NCI-H345 treated with DMSO at 0.1 percent for 48 hours (cell line): ENCODE results near the gene IGFBP3.

Experiments
- DNase-seq: peaks from one replicate; lab custom pipeline; 2025; ENCODE audit not compliant: unreplicated experiment; lab: John Stamatoyannopoulos, UW

Gene IGFBP3

GRCh38 chr7:45923290-45923689 is 2.2 kb upstream of the IGFBP3 start:
- DNase-seq = peak; percentile 24

GRCh38 chr7:45922810-45923209 is 1.7 kb upstream of the IGFBP3 start:
- no peak for DNase-seq

DNA sequence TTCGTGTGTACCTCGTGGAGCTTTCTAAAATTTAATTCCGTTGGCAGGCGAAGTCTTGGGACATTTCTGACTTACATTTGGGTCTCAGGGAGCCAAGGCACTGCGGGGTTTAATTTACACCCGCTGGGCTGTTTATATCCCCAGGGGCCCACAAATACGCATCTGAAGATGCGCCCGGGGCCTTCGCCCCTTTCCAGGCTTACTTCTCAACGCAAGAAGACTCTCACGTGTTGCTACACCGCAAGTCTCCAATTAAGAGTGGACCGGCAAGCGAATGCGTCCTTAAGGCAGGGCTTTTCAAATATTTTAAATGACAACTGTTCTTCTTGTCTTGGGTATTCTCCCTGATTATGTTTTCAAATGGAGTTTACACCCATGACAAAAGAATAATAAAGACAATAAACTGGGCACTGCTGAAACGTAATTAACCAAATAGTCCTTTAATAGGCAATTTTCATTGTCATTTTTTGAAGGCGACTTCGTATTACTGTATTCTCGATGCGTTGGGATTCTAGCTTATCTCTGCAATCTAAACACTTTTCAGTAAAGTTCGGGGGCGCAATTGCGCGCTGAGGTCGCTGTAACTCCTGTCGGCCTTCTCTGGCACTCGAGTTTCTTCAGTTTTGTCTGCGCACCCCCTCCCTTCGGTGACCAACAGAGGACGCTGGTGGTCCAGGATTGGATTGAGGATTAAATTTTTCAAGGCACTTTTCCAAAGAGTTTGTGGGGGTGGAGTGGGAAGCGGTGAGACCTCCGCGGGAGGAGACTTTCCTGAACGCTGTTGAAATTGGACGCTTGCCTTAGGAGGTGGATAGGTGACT is 837 bp upstream of the IGFBP3 start:
- no peak for DNase-seq

GRCh38 chr7:45921381-45921698 is 268 bp upstream of the IGFBP3 start:
- no peak for DNase-seq

GRCh38 chr7:45919993-45920459 is 1.0 kb downstream of the IGFBP3 start:
- no peak for DNase-seq

GRCh38 chr7:45919231-45919784 is 1.8 kb downstream of the IGFBP3 start:
- DNase-seq = no peak

DNA sequence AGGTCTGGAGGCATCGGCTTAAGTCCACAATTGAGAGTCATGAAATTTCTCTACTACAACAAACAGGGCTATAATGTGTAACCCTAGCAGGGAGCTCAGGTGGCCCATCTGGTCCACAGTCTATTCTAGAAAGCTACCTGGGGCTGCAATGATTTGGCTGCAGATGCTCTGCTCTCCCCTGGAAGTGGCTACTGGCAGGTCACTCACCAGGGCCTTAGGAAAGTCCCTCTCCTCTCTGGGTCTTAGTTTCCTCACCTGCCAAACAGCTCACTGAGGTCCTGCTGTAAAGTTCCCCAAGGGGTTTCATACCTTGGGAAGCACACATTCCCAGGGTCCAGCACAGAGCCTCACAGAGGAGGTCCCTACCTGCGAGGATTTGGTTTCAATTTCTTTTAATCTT is 2.5 kb downstream of the IGFBP3 start:
- DNase-seq = no peak

DNA sequence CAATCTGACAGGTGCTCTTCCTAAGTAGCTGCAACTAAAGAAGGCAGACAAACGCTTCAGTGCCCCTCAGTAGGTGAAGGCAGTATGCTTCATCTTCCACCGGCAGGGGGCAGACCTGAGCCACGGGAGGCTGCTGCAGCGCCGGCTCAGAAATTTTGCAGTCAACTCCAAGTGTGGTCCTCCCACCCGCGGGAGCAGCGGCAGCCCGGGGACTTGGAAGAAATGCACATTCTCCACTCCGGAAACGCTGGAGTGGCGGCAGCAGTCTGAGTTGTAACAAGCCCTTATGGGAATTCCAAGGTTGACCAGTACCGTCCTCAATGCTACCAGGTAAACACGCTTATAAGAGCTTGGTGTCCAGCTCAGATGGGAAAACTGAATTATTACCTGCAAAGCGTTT is 3.4 kb downstream of the IGFBP3 start:
- peak; percentile 33 for DNase-seq

DNA sequence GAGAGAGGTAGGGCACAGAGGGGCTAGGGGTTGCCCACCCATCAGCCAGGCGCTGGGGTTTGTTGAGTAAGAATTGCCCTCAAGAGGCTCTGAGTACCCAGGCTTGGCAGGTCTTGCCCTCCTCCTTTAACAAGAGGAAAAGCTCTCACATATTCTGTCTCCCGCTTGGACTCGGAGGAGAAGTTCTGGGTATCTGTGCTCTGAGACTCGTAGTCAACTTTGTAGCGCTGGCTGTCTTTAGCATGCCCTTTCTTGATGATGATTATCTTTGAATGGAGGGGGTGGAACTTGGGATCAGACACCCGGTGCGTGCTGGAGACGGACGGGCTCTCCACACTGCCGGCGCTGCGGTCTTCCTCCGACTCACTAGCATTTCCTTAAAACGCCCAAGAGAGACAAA is 4.0 kb downstream of the IGFBP3 start:
- no peak for DNase-seq

DNA sequence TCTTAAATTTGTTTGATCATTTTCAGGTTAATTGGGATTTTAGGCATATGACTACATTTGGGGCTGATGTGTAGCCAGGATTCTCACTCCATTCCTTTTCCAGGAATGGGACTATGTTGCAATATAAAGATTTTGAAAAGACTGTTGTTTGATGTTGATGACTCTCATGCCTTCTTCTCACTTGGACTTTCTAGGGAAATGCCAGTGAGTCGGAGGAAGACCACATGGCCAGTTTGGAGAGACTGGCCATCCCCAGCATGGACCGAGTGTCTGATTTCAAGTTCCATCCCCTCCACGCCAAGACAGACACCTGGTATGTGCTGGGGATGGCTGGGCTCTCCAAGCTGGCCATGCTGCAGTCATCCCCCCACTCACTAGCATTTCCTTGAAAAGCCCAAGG is 5.5 kb downstream of the IGFBP3 start:
- DNase-seq = no peak

DNA sequence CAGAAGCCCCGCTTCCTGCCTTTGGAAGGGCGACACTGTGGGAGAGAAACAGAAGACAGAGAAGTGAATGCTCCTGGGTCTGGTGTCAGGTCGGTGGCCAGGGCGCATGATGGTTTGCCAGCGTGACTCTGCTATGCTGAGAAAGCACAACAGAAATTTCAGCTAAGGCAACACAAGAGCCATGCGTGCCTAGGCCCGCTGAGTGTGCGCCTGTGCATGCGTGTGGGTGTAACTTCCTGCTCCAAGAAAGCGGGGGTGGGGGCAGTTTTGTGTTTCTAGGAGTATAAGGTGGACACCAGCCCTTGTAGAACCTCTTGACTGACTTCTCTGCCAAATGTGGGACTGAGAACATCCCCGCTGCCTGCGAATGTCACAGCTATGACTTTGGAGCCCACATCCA is 6.2 kb downstream of the IGFBP3 start:
- no peak for DNase-seq

DNA sequence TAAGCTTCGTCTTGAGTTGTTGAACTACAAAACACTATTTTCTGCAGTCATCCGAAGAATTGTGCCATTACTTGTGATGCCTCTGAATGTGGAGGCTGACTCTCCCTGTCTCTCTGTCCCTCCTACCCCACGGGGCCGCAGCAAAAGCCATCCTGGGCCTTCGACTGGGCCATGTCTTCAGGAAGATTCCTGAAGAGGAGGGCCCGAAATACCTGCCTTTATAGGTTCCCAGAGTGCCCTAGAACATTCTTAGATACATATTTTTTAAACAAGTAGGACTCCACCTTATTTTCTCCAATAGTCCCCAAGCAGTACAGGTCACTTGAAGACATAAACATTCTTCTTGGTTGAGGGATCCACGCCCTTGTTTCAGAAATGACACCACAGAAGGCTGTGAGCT is 8.1 kb downstream of the IGFBP3 start:
- DNase-seq = no peak

- no peak for DNase-seq
Observed at GRCh38 chr7:45911311-45911710, 9.8 kb downstream of the IGFBP3 start.

GRCh38 chr7:45910855-45911254 is 10.2 kb downstream of the IGFBP3 start:
- DNase-seq = no peak

DNA sequence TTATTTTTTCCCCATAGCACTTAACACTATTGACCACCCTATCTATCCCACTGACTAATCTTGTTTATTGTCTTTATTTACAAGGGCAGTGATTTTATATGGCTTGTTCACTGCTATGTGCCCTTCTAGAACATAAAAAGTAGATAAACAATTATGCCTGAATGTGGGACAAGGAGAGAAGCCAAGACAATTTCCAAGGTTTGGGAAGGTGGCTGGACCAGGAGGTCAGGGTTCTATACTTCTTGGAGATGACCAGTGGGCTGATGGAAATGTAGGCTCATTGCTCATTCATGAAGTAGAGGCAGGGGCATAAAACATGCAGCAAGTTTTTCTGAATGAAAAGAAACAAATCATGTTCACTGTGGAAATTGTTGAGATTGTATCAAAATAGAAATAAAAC is 11.5 kb downstream of the IGFBP3 start:
- DNase-seq = no peak

GRCh38 chr7:45902820-45903219 is 18.3 kb downstream of the IGFBP3 start:
- no peak for DNase-seq

- DNase-seq = no peak
Observed at GRCh38 chr7:45901566-45901965, 19.5 kb downstream of the IGFBP3 start.

- DNase-seq = no peak
Observed at GRCh38 chr7:45898222-45898621, 22.9 kb downstream of the IGFBP3 start.

- no peak for DNase-seq
Observed at GRCh38 chr7:45897042-45897690, 23.9 kb downstream of the IGFBP3 start.

DNA sequence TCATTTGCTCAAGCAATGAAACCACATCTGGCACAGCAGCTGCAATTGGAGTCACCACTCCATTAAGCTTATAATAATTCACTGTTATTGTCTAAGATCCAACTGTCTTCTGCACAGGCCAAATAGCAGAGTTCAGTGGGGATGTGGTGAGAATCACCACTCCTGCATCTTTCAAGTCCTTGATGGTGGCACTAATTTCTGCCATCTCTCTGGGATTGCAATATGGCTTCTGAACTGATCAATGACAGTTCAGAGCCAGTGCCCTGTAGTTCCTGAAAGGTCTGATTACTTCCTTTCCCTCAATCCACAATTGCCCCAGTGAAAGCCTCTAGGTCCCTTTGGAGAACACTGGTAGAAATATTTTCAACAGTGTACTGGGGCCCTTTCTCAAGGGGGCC is 26.4 kb downstream of the IGFBP3 start:
- DNase-seq = no peak

GRCh38 chr7:45893996-45894664 is 26.9 kb downstream of the IGFBP3 start:
- DNase-seq = no peak
